PC-3 (cell line): Measurements from ENCODE around the gene WNT10A. TPM values are rescaled to one million over a fixed set of nuclear protein-coding genes. Genes with fewer than 3 reads are reported as not detected.

Source experiments
- ATAC-seq: fragments of 200-7000 bp; cut with Tn5 transposase; 2 replicates; pipeline ENCODE4 v1.9.1; 2020; ENCODE audit warnings: mild to moderate bottlenecking, moderate library complexity
- BruUV-seq: library from RNA; stranded (reverse); fragments of 400-500 nt; replicated peaks from 2 replicates; lab custom pipeline; 2021; lab: Mats Ljungman, UMichigan
- CTCF ChIA-PET: fragments of 300-600 bp; sonication (Branson Sonifier 250); formaldehyde crosslinking; loops from one replicate; lab custom pipeline; 2022; ENCODE audit warnings: antibody characterized with exemption; lab: Charles Lee
- POLR2A ChIA-PET: fragments of 300-600 bp; sonication (Branson Sonifier 250); formaldehyde crosslinking; loops from one replicate; lab custom pipeline; 2022; ENCODE audit warnings: antibody characterized with exemption; ENCODE audit not compliant: unreplicated experiment; lab: Charles Lee
- DNase-seq: peaks from one replicate; pipeline ENCODE4 v3.0.0-alpha.2; 2015
- H2AFZ ChIP-seq: fragments of 300-600 bp; sonication (generic); 2 replicates; pipeline ENCODE4 v1.6.0; 2016; ENCODE audit warnings: antibody characterized with exemption, low read length
- H3F3A ChIP-seq: fragments of 300-600 bp; sonication (generic); one replicate; pipeline ENCODE4 v1.6.0; 2017; ENCODE audit warnings: antibody characterized with exemption, low read length, control low read depth, mild to moderate bottlenecking; ENCODE audit not compliant: unreplicated experiment
- H3K27ac ChIP-seq: fragments of 300-600 bp; sonication (generic); 2 replicates; pipeline ENCODE4 v1.5.1; 2016; ENCODE audit warnings: mild to moderate bottlenecking, low read length
- H3K27me3 ChIP-seq: fragments of 300-600 bp; sonication (generic); 2 replicates; pipeline ENCODE4 v1.6.1; 2016; ENCODE audit warnings: low read length, mixed read lengths
- H3K36me3 ChIP-seq: fragments of 300-600 bp; sonication (generic); 2 replicates; pipeline ENCODE4 v1.6.1; 2016; ENCODE audit warnings: low read depth, mixed run types, low read length, mixed read lengths
- H3K4me1 ChIP-seq: fragments of 300-600 bp; sonication (generic); 2 replicates; pipeline ENCODE4 v1.5.1; 2016; ENCODE audit warnings: low read length; ENCODE audit not compliant: insufficient read depth
- H3K4me2 ChIP-seq: fragments of 300-600 bp; sonication (generic); 2 replicates; pipeline ENCODE4 v1.6.0; 2016; ENCODE audit warnings: low read length
- H3K4me3 ChIP-seq: fragments of 300-600 bp; sonication (generic); 2 replicates; pipeline ENCODE4 v1.5.1; 2016; ENCODE audit warnings: mild to moderate bottlenecking, low read length, mixed read lengths
- H3K79me2 ChIP-seq: fragments of 300-600 bp; sonication (generic); 2 replicates; pipeline ENCODE4 v1.6.1; 2017; ENCODE audit warnings: low read length, mixed read lengths
- H3K9ac ChIP-seq: fragments of 300-600 bp; sonication (generic); 2 replicates; pipeline ENCODE4 v1.6.0; 2016; ENCODE audit warnings: mild to moderate bottlenecking, low read length
- H3K9me2 ChIP-seq: fragments of 300-600 bp; sonication (generic); replicated peaks from 2 replicates; pipeline ENCODE4 v1.6.1; 2016; ENCODE audit warnings: mixed run types, low read length, mixed read lengths
- H3K9me3 ChIP-seq: fragments of 300-600 bp; sonication (generic); 2 replicates; pipeline ENCODE4 v1.6.1; 2016; ENCODE audit warnings: low read length, mixed read lengths
- H4K20me1 ChIP-seq: fragments of 300-600 bp; sonication (generic); 2 replicates; pipeline ENCODE4 v1.6.1; 2016; ENCODE audit warnings: low read length, mixed read lengths
- CTCF ChIP-seq: fragments of 300-600 bp; sonication (generic); conservative IDR thresholded peaks from 2 replicates; pipeline ENCODE4 v1.5.1; 2017; ENCODE audit warnings: antibody characterized with exemption, low read depth, mild to moderate bottlenecking, low read length
- EZH2 ChIP-seq: fragments of 300-600 bp; sonication (generic); IDR thresholded peaks from one replicate; pipeline ENCODE4 v1.6.1; 2017; ENCODE audit warnings: antibody characterized with exemption, mild to moderate bottlenecking, low read length; ENCODE audit not compliant: unreplicated experiment
- EZH2phosphoT487 ChIP-seq: fragments of 300-600 bp; sonication (generic); IDR thresholded peaks from 2 replicates; pipeline ENCODE4 v1.6.1; 2018; ENCODE audit warnings: mild to moderate bottlenecking, antibody characterized with exemption, low read length, borderline replicate concordance
- intact Hi-C: fragments of 100-400 bp; cut with micrococcal nuclease; formaldehyde crosslinking; loops from 2 replicates; pipeline ENCODE4 v1.9.0; 2023
- total RNA-seq: library from RNA; depleted of rRNA; stranded (reverse); fragments of >200 nt; gene quantifications from 2 replicates; pipeline ENCODE4 v1.2.3, GENCODE V29; 2014

WNT10A gene
- total RNA-seq, 1 experiment from 2014 or later: 0.40 TPM

- Histone ChIP-seq H4K20me1 (no peaks in the 10 kb centered on the region), H3K9me2 (no peaks in the 10 kb centered on the region), H3K4me3 (no peak overlapping the region), H3K36me3 (no peaks in the 10 kb centered on the region), H3K4me1 (no peaks in the 10 kb centered on the region), H3F3A (no peaks in the 10 kb centered on the region), H3K27ac (no peak overlapping the region), H3K9me3 (no peaks in the 10 kb centered on the region), H3K79me2 (no peaks in the 10 kb centered on the region), H2AFZ (no peak overlapping the region), H3K9ac (no peak overlapping the region), H3K4me2 (no peak overlapping the region), H3K27me3 (no peaks in the 10 kb centered on the region; the same call in 1 of the 2 replicates)
- TF ChIP-seq EZH2: no peak
- TF ChIP-seq CTCF: no peak
- TF ChIP-seq EZH2phosphoT487: no peak
- BruUV-seq: no TSS peak
- DNase-seq: no peak
- intact Hi-C loops: loop anchor here (5.0 kb wide), 1 partner anchor 105 kb away; no protein-coding TSS in a partner anchor
- ChIA-PET POLR2A (no interaction called here), CTCF (interaction anchor here (1.4 to 4.4 kb wide), 2 partner anchors 16 to 20 kb away, joined by 12 to 71 read pairs; no protein-coding TSS in a partner anchor)
- ATAC-seq: no peak
Measured at GRCh38 chr2:218877331-218877730, 3.3 kb upstream of the WNT10A start.

DNA sequence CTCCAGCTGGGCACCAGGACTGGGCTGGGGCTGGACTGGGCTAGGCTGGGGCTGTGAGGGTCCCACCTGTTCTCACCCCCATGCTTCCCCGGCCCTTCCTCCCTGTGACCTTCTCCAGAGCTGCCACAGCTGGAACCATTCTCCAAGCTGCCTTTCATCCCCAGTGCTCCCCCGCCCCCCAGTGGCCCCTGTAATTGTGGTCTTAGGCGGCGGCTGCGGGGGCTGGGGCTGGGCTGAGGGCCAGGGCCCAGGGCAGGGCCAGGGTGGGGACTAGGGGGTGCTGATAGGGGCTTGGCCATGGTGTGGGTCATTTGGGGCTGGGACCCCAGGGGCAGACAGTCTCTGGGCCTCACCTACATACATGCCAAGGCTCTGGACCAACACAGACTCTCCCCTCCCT is 2.8 kb upstream of the WNT10A start:
- Histone ChIP-seq H3K9me2 (no peaks in the 10 kb centered on the region), H3K4me3 (no peak overlapping the region), H3K27me3 (no peaks in the 10 kb centered on the region; the same call in 1 of the 2 replicates), H3K9ac (no peak overlapping the region), H3K4me1 (no peaks in the 10 kb centered on the region), H3K36me3 (no peaks in the 10 kb centered on the region), H3K27ac (no peak overlapping the region), H3K9me3 (no peaks in the 10 kb centered on the region), H3K4me2 (no peak overlapping the region), H4K20me1 (no peaks in the 10 kb centered on the region), H3K79me2 (no peaks in the 10 kb centered on the region), H2AFZ (no peak overlapping the region), H3F3A (no peaks in the 10 kb centered on the region)
- BruUV-seq: no TSS peak
- DNase-seq: no peak
- POLR2A ChIA-PET: interaction anchor here (0.7 kb wide), 1 partner anchor 61 kb away, joined by 3 read pairs; no protein-coding TSS in a partner anchor
- intact Hi-C loops: loop anchor here (5.0 kb wide), 1 partner anchor 104 kb away; no protein-coding TSS in a partner anchor
- TF ChIP-seq CTCF (no peak), EZH2phosphoT487 (no peak), EZH2 (no peak)
- CTCF ChIA-PET: interaction anchor here (0.9 to 4.4 kb wide), 2 partner anchors 14 to 19 kb away, joined by 3 to 71 read pairs; no protein-coding TSS in a partner anchor
- no peak for ATAC-seq

DNA sequence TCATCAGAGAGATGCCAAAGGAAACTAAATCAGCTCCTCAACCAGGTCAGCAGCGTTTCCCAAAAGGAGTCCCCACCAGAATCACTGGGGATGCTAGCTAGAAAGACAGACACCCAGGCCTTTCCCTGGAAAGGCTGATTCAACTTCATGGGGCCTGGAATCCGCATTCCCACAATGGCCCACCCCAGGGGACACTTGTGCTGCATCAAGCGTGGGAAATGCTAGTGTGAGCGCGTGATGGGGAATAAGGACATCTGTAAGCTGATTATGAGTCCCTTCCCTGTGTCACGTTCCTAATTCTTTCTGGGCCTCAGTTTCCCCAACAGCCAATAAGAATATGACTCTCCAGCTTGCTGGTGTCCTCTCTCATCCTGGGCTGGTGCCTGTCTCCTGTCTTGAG is 2.2 kb upstream of the WNT10A start:
- POLR2A ChIA-PET: interaction anchor here (0.7 kb wide), 1 partner anchor 62 kb away, joined by 3 read pairs; no protein-coding TSS in a partner anchor
- no peak overlapping the region for H3K27ac ChIP-seq

More for the DNA sequence above, 2.2 kb upstream of the WNT10A start:
- no peak for ATAC-seq
- no peak overlapping the region for H3K4me3 ChIP-seq
- H3K9me2 ChIP-seq: no peaks in the 10 kb centered on the region
- intact Hi-C loops: loop anchor here (5.0 kb wide), 1 partner anchor 104 kb away; no protein-coding TSS in a partner anchor
- no peaks in the 10 kb centered on the region for H3K4me1 ChIP-seq
- no peak overlapping the region for H3K4me2 ChIP-seq
- CTCF ChIA-PET: interaction anchor here (0.9 to 4.4 kb wide), 2 partner anchors 15 to 19 kb away, joined by 3 to 71 read pairs; no protein-coding TSS in a partner anchor
- BruUV-seq: no TSS peak
- TF ChIP-seq CTCF: no peak
- TF ChIP-seq EZH2: no peak
- TF ChIP-seq EZH2phosphoT487: no peak
- no peak overlapping the region for H3K9ac ChIP-seq
- H3K36me3 ChIP-seq: no peaks in the 10 kb centered on the region
- no peaks in the 10 kb centered on the region for H4K20me1 ChIP-seq
- H2AFZ ChIP-seq: no peak overlapping the region
- no peaks in the 10 kb centered on the region for H3K79me2 ChIP-seq
- no peaks in the 10 kb centered on the region; the same call in 1 of the 2 replicates for H3K27me3 ChIP-seq
- H3K9me3 ChIP-seq: no peaks in the 10 kb centered on the region
- no peak for DNase-seq
- no peaks in the 10 kb centered on the region for H3F3A ChIP-seq
